Measurements from ENCODE around the gene CEP57L1.

DNA sequence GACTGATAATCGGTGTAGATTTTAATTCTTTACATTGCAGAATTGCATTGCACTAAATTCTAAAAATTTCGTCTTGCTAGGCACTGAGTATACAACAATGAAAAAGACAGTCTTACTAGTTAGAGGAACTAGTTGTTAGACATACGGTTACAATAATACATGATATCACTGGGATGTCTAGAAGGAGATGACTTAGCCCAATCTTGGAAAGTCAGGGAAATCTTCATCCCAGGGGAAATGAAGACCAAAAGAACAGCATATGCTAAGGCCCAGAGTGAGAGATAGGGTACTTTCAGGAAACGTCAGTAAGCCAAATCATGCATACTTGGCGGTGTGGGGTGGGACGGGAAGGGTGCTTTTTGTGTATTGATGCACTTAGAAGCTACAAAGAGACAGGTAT, 901 bp downstream of the CEP57L1 start:
- TF ChIP-seq CREB1 (CRISPR knock-in tag; IDR thresholded peaks at IDR 0.05; ENCODE audit: low read depth) (no peak), EZH2phosphoT487 (IDR thresholded peaks at IDR 0.05; ENCODE audit: unreplicated experiment) (no peak), POLR2AphosphoS5 (IDR thresholded peaks at IDR 0.05; ENCODE audit: low read depth) (no peak), EZH2 (IDR thresholded peaks at IDR 0.05; ENCODE audit: low read depth, unreplicated experiment) (no peak), ZNF331 (CRISPR knock-in tag; IDR thresholded peaks at IDR 0.05; ENCODE audit: low read depth) (no peak), NANOG (IDR thresholded peaks at IDR 0.05; ENCODE audit: borderline replicate concordance) (no peak), JUNB (IDR thresholded peaks at IDR 0.05; ENCODE audit: unreplicated experiment) (no peak), STAT1 (IDR thresholded peaks at IDR 0.05; ENCODE audit: unreplicated experiment) (no peak)
- TF ChIP-seq, protein P1, sequence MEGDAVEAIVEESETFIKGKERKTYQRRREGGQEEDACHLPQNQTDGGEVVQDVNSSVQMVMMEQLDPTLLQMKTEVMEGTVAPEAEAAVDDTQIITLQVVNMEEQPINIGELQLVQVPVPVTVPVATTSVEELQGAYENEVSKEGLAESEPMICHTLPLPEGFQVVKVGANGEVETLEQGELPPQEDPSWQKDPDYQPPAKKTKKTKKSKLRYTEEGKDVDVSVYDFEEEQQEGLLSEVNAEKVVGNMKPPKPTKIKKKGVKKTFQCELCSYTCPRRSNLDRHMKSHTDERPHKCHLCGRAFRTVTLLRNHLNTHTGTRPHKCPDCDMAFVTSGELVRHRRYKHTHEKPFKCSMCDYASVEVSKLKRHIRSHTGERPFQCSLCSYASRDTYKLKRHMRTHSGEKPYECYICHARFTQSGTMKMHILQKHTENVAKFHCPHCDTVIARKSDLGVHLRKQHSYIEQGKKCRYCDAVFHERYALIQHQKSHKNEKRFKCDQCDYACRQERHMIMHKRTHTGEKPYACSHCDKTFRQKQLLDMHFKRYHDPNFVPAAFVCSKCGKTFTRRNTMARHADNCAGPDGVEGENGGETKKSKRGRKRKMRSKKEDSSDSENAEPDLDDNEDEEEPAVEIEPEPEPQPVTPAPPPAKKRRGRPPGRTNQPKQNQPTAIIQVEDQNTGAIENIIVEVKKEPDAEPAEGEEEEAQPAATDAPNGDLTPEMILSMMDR (conservative IDR thresholded peaks at IDR 0.05; ENCODE audit: low read depth in 2 of 2) = no peak
- TF ChIP-seq, protein P2, sequence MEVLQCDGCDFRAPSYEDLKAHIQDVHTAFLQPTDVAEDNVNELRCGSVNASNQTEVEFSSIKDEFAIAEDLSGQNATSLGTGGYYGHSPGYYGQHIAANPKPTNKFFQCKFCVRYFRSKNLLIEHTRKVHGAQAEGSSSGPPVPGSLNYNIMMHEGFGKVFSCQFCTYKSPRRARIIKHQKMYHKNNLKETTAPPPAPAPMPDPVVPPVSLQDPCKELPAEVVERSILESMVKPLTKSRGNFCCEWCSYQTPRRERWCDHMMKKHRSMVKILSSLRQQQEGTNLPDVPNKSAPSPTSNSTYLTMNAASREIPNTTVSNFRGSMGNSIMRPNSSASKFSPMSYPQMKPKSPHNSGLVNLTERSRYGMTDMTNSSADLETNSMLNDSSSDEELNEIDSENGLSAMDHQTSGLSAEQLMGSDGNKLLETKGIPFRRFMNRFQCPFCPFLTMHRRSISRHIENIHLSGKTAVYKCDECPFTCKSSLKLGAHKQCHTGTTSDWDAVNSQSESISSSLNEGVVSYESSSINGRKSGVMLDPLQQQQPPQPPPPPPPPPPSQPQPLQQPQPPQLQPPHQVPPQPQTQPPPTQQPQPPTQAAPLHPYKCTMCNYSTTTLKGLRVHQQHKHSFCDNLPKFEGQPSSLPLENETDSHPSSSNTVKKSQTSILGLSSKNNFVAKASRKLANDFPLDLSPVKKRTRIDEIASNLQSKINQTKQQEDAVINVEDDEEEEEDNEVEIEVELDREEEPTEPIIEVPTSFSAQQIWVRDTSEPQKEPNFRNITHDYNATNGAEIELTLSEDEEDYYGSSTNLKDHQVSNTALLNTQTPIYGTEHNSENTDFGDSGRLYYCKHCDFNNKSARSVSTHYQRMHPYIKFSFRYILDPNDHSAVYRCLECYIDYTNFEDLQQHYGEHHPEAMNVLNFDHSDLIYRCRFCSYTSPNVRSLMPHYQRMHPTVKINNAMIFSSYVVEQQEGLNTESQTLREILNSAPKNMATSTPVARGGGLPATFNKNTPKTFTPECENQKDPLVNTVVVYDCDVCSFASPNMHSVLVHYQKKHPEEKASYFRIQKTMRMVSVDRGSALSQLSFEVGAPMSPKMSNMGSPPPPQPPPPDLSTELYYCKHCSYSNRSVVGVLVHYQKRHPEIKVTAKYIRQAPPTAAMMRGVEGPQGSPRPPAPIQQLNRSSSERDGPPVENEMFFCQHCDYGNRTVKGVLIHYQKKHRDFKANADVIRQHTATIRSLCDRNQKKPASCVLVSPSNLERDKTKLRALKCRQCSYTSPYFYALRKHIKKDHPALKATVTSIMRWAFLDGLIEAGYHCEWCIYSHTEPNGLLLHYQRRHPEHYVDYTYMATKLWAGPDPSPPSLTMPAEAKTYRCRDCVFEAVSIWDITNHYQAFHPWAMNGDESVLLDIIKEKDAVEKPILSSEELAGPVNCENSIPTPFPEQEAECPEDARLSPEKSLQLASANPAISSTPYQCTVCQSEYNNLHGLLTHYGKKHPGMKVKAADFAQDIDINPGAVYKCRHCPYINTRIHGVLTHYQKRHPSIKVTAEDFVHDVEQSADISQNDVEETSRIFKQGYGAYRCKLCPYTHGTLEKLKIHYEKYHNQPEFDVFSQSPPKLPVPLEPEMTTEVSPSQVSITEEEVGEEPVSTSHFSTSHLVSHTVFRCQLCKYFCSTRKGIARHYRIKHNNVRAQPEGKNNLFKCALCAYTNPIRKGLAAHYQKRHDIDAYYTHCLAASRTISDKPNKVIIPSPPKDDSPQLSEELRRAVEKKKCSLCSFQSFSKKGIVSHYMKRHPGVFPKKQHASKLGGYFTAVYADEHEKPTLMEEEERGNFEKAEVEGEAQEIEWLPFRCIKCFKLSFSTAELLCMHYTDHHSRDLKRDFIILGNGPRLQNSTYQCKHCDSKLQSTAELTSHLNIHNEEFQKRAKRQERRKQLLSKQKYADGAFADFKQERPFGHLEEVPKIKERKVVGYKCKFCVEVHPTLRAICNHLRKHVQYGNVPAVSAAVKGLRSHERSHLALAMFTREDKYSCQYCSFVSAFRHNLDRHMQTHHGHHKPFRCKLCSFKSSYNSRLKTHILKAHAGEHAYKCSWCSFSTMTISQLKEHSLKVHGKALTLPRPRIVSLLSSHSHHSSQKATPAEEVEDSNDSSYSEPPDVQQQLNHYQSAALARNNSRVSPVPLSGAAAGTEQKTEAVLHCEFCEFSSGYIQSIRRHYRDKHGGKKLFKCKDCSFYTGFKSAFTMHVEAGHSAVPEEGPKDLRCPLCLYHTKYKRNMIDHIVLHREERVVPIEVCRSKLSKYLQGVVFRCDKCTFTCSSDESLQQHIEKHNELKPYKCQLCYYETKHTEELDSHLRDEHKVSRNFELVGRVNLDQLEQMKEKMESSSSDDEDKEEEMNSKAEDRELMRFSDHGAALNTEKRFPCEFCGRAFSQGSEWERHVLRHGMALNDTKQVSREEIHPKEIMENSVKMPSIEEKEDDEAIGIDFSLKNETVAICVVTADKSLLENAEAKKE (CRISPR knock-in tag; IDR thresholded peaks at IDR 0.05) = no peak
- TF ChIP-seq, protein P3, sequence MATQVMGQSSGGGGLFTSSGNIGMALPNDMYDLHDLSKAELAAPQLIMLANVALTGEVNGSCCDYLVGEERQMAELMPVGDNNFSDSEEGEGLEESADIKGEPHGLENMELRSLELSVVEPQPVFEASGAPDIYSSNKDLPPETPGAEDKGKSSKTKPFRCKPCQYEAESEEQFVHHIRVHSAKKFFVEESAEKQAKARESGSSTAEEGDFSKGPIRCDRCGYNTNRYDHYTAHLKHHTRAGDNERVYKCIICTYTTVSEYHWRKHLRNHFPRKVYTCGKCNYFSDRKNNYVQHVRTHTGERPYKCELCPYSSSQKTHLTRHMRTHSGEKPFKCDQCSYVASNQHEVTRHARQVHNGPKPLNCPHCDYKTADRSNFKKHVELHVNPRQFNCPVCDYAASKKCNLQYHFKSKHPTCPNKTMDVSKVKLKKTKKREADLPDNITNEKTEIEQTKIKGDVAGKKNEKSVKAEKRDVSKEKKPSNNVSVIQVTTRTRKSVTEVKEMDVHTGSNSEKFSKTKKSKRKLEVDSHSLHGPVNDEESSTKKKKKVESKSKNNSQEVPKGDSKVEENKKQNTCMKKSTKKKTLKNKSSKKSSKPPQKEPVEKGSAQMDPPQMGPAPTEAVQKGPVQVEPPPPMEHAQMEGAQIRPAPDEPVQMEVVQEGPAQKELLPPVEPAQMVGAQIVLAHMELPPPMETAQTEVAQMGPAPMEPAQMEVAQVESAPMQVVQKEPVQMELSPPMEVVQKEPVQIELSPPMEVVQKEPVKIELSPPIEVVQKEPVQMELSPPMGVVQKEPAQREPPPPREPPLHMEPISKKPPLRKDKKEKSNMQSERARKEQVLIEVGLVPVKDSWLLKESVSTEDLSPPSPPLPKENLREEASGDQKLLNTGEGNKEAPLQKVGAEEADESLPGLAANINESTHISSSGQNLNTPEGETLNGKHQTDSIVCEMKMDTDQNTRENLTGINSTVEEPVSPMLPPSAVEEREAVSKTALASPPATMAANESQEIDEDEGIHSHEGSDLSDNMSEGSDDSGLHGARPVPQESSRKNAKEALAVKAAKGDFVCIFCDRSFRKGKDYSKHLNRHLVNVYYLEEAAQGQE (IDR thresholded peaks at IDR 0.05; ENCODE audit: unreplicated experiment) = no peak
- TF ChIP-seq, protein P4, sequence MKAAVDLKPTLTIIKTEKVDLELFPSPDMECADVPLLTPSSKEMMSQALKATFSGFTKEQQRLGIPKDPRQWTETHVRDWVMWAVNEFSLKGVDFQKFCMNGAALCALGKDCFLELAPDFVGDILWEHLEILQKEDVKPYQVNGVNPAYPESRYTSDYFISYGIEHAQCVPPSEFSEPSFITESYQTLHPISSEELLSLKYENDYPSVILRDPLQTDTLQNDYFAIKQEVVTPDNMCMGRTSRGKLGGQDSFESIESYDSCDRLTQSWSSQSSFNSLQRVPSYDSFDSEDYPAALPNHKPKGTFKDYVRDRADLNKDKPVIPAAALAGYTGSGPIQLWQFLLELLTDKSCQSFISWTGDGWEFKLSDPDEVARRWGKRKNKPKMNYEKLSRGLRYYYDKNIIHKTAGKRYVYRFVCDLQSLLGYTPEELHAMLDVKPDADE (IDR thresholded peaks at IDR 0.05) = no peak

Measured in GM23338 (cell line).